Thymus (tissue), 11 donors: ENCODE measurements around the gene PLXND1. TPM values are rescaled to one million over a fixed set of nuclear protein-coding genes. Genes with fewer than 3 reads are reported as not detected.

ENCODE experiments used
- DNase-seq, 9 donors: peaks; one replicate each; pipeline ENCODE4 v3.0.0-alpha.2; 2013; ENCODE audit warnings: low spot score in 9 of 9, low read depth in 6 of 9, missing footprints in 1 of 9
- H3K27ac ChIP-seq, 2 donors: one replicate each; pipeline ENCODE4 v1.5.1; 2013; ENCODE audit warnings: control low read depth in 1 of 2, low read depth in 1 of 2, low read length in 1 of 2, mild to moderate bottlenecking in 1 of 2, moderate library complexity in 1 of 2
- H3K27me3 ChIP-seq, 2 donors: one replicate each; pipeline ENCODE4 v1.5.1; 2013; ENCODE audit warnings: low read length in 1 of 2; ENCODE audit not compliant: control insufficient read depth in 2 of 2, insufficient read depth in 1 of 2
- H3K36me3 ChIP-seq, 2 donors: one replicate each; pipeline ENCODE4 v1.5.1; 2013; ENCODE audit warnings: low read length in 1 of 2, mild to moderate bottlenecking in 1 of 2, moderate library complexity in 1 of 2; ENCODE audit not compliant: control insufficient read depth in 2 of 2, insufficient read depth in 2 of 2
- H3K4me1 ChIP-seq, 2 donors: one replicate each; pipeline ENCODE4 v1.5.1; 2013; ENCODE audit warnings: low read length in 2 of 2; ENCODE audit not compliant: control insufficient read depth in 2 of 2, insufficient read depth in 2 of 2
- H3K4me3 ChIP-seq, 2 donors: one replicate each; pipeline ENCODE4 v1.5.1; 2013; ENCODE audit warnings: low read length in 2 of 2, control low read depth in 1 of 2, mild to moderate bottlenecking in 1 of 2
- H3K9me3 ChIP-seq, 2 donors: one replicate each; pipeline ENCODE4 v1.5.1; 2013; ENCODE audit warnings: low read length in 1 of 2, mild to moderate bottlenecking in 1 of 2; ENCODE audit not compliant: control insufficient read depth in 2 of 2, insufficient read depth in 1 of 2
- WGBS: extraction: QIAGEN DNeasy Blood & Tissue Kit; methylation state at CpG from one replicate; pipeline ENCODE4 v1.1.7; 2013; 5-methylcytosine and 5-hydroxymethylcytosine counted together
- polyA plus RNA-seq: library from polyadenylated mRNA; stranded (reverse); fragments of 200-250 nt; gene quantifications from one replicate; pipeline ENCODE4 v1.2.3, GENCODE V29; 2013
- total RNA-seq: library from RNA; stranded (reverse); fragments of 120-200 nt; gene quantifications from one replicate; pipeline ENCODE4 v1.2.4, GENCODE V29; 2013
- donor health status: healthy.

PLXND1 gene
- total and polyA plus RNA-seq, 2 donors = 31.2 to 106 TPM

DNA sequence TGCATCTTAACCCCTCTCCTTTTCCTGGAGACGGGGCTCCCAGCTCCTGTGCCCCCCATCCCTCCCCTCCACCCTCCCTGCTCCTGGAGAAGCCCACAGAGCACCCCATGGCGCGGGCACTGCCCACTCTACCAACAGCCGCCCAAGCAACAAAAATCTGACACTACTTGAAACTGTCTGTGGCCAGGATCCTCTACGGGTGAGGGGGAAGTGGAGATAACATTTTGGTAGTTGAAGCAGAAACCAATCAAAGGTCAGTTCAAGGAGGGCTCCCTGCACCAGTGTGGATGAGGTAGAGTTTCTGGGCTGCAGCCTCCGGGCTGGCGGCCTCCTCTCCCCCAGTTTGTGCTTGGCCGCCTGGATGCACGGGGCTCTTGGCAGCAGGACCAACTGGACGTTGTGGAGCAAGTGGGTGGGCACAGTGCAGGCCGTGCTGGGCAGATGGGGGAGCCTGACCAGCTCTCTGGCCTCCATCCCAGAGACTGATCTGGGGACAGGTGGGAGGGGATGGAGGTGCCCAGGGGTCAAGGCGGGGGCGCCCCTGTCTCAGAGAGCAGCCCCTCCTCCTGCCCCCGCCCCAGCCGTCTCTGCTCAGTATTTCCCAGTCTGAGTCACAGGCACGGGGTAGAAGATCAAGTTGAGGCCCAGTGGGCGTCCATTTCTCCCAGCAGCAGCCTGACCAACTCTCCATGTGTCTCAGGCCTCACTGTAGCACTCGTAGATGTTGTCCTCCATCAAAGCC, 50.7 kb downstream of the PLXND1 start:
- Histone ChIP-seq H3K36me3 (peaks cover 44 to 50% of the 10 kb centered on the region in 2 donors), H3K4me1 (peaks cover 26 to 81% of the 10 kb centered on the region in 2 donors), H3K27ac (peak overlapping the region in 1 of 2 donors; percentile 34), H3K4me3 (no peak overlapping the region), H3K9me3 (no peaks in the 10 kb centered on the region), H3K27me3 (no peaks in the 10 kb centered on the region)
- 87% methylated on average over 18 of the region's 18 CpGs for WGBS
- DNase-seq = no peak

DNA sequence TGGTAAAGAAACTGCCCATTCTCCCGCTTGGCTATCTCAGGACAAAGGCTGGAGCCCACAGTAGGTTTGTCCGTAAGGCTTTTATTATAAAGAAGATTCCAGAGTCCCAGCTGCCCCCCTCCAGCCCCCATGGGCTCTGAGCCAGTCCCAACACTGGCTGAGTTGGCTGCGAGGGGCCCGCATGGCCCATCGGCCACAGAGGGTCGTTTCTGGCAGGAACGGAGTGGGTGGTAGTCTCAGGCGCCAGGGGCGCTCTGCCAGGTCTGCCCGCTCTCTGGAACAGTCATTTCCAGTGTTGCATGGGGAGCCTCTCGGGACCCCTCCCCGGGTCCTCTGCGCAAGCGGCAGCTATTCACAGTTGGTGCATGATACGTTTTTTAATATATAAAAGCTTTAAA, 51.3 kb downstream of the PLXND1 start:
- DNase-seq = no peak
- Histone ChIP-seq H3K27me3 (no peaks in the 10 kb centered on the region), H3K4me3 (no peak overlapping the region), H3K9me3 (no peaks in the 10 kb centered on the region), H3K27ac (peak overlapping the region; percentile 79 to 81), H3K36me3 (peaks cover 38 to 46% of the 10 kb centered on the region in 2 donors), H3K4me1 (peaks cover 26 to 82% of the 10 kb centered on the region in 2 donors)
- 85% methylated on average over 15 of the region's 15 CpGs for WGBS

DNA sequence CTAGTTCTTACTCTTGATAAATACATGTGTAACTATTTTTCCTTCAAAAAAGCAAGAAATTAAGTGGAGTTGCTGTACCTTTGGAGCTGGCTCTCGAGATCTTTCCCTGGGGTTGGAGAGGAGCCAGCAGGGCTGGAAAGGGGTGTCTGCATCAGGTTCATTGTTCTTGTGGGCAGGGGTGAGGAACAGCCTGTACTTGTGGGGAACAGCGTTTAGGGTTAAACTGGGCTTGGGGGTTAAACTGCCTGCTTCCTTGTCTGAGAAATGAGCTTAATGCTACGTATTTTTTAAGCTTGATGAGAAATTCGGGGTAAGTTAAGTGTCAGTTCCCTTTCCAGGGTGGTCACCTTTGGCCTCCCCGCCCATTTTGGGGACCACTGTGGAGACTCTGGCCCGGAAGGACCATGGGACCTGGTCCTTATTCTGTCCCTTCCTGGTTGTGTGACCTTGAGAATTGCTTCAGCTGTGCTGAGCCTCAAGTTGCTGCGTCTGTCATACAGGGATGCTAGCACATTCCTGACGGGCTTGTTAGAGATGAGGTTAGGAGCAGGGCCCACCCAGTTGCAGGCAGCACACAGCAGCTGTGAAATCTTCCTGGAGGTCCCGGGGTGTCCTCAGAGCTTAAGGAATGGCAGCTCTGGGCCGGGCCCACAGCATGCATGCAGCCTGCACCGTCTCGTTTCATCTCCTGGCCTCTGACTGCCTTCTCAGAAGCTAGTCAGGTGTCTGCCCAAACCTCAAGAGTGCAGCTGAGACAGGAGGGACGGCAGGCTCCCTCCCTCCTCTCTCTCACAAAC, 51.9 kb downstream of the PLXND1 start:
- 39% methylated on average over 13 of the region's 13 CpGs for WGBS
- Histone ChIP-seq H3K4me1 (peaks cover 26 to 84% of the 10 kb centered on the region in 2 donors), H3K4me3 (no peak overlapping the region), H3K36me3 (peaks cover 32 to 40% of the 10 kb centered on the region in 2 donors), H3K27me3 (no peaks in the 10 kb centered on the region), H3K9me3 (no peaks in the 10 kb centered on the region), H3K27ac (peak overlapping the region; percentile 79 to 81)
- peak in 3 of 9 donors; percentile 37 to 74 (median 48) for DNase-seq

DNA sequence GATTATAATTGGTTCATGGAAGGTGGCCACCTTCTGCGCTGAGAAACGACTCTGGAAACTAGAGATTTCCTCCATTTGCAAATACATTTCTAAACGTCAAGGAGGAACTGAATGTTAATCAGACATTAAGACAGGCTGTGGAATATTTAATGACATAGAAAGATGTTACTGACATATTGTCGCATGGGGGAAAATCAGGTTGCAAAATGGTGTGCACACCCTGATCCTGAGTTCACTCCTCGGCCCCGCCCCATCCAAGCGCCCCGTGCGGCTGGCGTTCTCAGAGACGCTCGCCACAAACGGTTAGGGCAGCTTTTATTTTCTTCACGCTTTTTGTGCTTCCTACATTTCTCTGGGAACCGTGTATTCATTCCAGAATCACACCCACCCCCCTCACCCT, 52.8 kb downstream of the PLXND1 start:
- WGBS = 33% methylated on average over 15 of the region's 15 CpGs
- H3K27ac ChIP-seq = peak overlapping the region; percentile 11 to 81
- DNase-seq = peak in 1 of 9 donors; percentile 58
- peak overlapping the region in 1 of 2 donors; percentile 26 for H3K4me3 ChIP-seq
- H3K4me1 ChIP-seq = peaks cover 23 to 78% of the 10 kb centered on the region in 2 donors
- H3K36me3 ChIP-seq = peaks cover 23 to 31% of the 10 kb centered on the region in 2 donors
- H3K9me3 ChIP-seq = no peaks in the 10 kb centered on the region
- no peaks in the 10 kb centered on the region for H3K27me3 ChIP-seq

DNA sequence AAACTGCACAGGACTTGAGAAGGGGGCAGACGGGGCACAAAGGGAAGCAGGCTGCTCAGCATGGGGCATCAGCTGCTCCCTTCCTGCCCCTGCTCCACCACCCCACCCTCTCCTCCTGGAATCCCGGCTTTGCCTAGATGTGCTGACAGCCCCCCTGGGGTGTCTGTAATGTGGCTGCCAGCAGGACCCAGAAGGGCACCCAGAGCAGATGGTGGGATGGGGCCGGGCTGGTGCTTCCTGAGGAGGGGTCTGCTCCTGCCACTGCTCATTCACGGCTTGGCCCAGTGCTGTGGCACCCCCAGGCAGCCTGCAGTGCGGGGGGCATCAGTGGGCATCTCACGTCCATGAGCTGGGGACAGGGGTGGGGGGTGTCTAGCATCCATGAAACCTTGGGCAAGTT, 53.3 kb downstream of the PLXND1 start:
- H3K36me3 ChIP-seq = peaks cover 18 to 26% of the 10 kb centered on the region in 2 donors
- no peak for DNase-seq
- no peaks in the 10 kb centered on the region for H3K27me3 ChIP-seq
- no peak overlapping the region for H3K4me3 ChIP-seq
- no peak overlapping the region for H3K27ac ChIP-seq
- no peaks in the 10 kb centered on the region for H3K9me3 ChIP-seq
- WGBS = 89% methylated on average over 6 of the region's 6 CpGs
- peaks cover 22 to 78% of the 10 kb centered on the region in 2 donors for H3K4me1 ChIP-seq

DNA sequence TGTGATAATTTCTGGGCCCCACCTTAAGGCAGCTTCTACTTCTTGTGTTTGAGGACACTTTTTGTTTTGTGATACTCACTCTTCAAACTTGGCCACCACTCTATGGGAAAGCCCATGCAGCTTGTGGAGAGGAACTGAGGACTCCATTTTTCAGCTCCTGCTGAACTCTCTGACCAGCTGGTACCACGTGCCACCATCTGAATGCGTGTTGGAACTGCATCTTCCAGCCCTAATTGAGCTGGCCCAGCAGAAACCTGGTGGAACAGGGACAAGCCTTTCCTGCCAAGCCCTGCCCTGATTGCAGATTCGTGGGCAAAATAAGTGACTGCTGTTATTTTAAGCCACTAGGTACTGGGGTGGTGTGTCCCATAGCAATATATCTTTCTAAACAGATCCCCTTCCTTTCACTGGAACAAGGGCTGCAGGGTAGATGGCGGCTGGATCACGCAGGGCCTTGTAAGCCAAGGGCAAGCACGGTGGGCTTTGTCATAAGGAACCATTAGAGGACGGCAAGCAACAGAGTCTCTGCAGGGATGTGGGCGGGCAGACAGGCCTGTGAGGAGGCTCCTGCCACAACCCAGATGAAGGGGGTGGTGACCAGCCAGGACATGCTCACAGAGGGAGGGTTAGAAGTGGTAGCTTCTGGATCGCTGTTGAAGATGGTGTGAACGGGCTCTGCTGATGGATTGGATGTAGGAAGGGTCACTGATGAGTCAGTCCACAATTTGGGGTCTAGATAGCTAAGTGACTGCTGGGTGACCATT, 54.0 kb downstream of the PLXND1 start:
- Histone ChIP-seq H3K9me3 (no peaks in the 10 kb centered on the region), H3K27me3 (no peaks in the 10 kb centered on the region), H3K36me3 (peaks cover 15 to 19% of the 10 kb centered on the region in 2 donors), H3K4me3 (no peak overlapping the region), H3K27ac (no peak overlapping the region), H3K4me1 (peaks cover 22 to 79% of the 10 kb centered on the region in 2 donors)
- DNase-seq = no peak
- WGBS = 93% methylated on average over 10 of the region's 10 CpGs

DNA sequence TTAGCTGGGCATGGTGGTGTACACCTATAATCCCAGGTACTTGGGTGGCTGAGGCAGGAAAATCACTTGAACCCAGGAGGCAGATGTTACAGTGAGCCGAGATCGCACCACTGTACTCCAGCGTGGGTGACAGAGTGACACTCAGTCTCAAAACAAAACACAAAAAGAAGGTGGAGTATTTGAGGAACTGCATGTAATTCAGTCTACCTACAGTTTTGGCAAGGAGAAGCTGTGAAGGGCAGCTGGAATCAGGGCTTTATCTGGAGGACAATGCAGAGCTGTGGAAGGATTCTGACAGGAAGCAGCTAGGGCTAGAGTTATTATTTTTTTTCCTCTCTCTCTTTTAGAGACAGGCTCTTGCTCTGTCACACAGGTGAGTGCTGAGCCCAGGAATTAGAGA, 56.7 kb downstream of the PLXND1 start:
- WGBS = 76% methylated on average over 3 of the region's 3 CpGs
- no peak overlapping the region for H3K27ac ChIP-seq

DNA sequence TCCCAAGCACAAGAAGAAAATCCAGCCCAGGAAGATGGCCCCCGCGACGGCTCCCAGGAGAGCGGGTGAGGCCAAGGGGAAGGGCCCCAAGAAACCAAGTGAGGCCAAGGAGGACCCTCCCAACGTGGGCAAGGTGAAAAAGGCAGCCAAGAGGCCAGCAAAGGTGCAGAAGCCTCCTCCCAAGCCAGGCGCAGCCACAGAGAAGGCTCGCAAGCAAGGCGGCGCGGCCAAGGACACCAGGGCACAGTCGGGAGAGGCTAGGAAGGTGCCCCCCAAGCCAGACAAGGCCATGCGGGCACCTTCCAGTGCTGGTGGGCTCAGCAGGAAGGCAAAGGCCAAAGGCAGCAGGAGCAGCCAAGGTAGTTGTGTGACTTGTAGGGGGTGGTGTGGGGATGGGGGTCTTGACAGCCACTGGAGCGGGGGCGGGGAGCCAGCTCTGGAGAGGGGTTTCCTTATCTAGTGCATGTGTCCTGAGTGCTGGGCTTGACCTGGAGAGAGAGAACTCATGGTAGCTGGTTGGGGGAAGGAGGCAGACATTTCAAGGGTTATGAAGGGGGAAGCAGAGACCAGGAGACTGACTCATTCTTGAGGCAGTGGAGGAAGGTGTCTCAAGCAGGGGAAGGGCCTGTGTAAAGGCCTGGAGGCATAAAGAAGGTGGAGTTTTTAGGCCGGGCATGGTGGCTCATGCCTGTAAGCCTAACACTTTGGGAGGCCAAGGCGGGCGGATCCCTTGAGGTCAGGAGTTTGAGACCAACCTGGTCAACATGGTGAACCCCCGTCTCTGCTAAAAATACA, 57.3 kb downstream of the PLXND1 start:
- Histone ChIP-seq H3K9me3 (no peaks in the 10 kb centered on the region), H3K4me1 (peaks cover 16 to 55% of the 10 kb centered on the region in 2 donors), H3K36me3 (no peaks in the 10 kb centered on the region), H3K27me3 (no peaks in the 10 kb centered on the region), H3K4me3 (no peak overlapping the region), H3K27ac (no peak overlapping the region)
- DNase-seq = no peak
- 96% methylated on average over 18 of the region's 18 CpGs for WGBS

More for the DNA sequence above, 56.7 kb downstream of the PLXND1 start:
- H3K9me3 ChIP-seq = no peaks in the 10 kb centered on the region
- H3K4me1 ChIP-seq = peaks cover 16 to 61% of the 10 kb centered on the region in 2 donors
- H3K27me3 ChIP-seq = no peaks in the 10 kb centered on the region
- no peak overlapping the region for H3K4me3 ChIP-seq
- H3K36me3 ChIP-seq = no peaks in the 10 kb centered on the region
- no peak for DNase-seq
